HepG2 (cell line): ENCODE results near the gene KAZN. TPM values are rescaled to one million over a fixed set of nuclear protein-coding genes. Genes with fewer than 3 reads are reported as not detected.
A peak's percentile ranks its signal among the peaks of the same experiment; 100 is the strongest.

Source experiments
- ATAD3A ChIP-seq: sonication (generic); formaldehyde crosslinking; IDR thresholded peaks from 2 replicates; pipeline ENCODE4 v1.4.0; 2020; ENCODE audit warnings: missing genetic modification reagents
- KDM3A ChIP-seq: IDR thresholded peaks from 2 replicates; pipeline ENCODE4 v1.6.1; 2018; ENCODE audit warnings: low read depth, missing compliant biosample characterization
- NCOA2 ChIP-seq: sonication (generic); formaldehyde crosslinking; IDR thresholded peaks from 2 replicates; pipeline ENCODE4 v1.8.0; 2022; ENCODE audit warnings: inconsistent platforms
- PRDM10 ChIP-seq: sonication (generic); formaldehyde crosslinking; IDR thresholded peaks from 2 replicates; pipeline ENCODE4 v1.4.0; 2020; ENCODE audit warnings: low read depth, missing genetic modification reagents
- RFXAP ChIP-seq: sonication (generic); formaldehyde crosslinking; IDR thresholded peaks from 2 replicates; pipeline ENCODE4 v1.4.0; 2020; ENCODE audit warnings: missing genetic modification reagents, borderline replicate concordance
- ZFP41 ChIP-seq: sonication (generic); formaldehyde crosslinking; IDR thresholded peaks from 2 replicates; pipeline ENCODE4 v1.4.0; 2020; ENCODE audit warnings: mild to moderate bottlenecking, missing genetic modification reagents, borderline replicate concordance
- ZHX1 ChIP-seq: sonication (generic); formaldehyde crosslinking; IDR thresholded peaks from 2 replicates; pipeline ENCODE4 v1.8.1; 2022; ENCODE audit warnings: low read depth, mild to moderate bottlenecking, missing genetic modification reagents
- ZNF263 ChIP-seq: sonication (generic); formaldehyde crosslinking; IDR thresholded peaks from 2 replicates; pipeline ENCODE4 v1.4.0; 2020; ENCODE audit warnings: missing genetic modification reagents
- ZNF34 ChIP-seq: sonication (generic); formaldehyde crosslinking; IDR thresholded peaks from 2 replicates; pipeline ENCODE4 v1.4.0; 2020; ENCODE audit warnings: mild to moderate bottlenecking, missing genetic modification reagents, borderline replicate concordance
- ZNF350 ChIP-seq: sonication (generic); formaldehyde crosslinking; IDR thresholded peaks from 2 replicates; pipeline ENCODE4 v1.4.0; 2020; ENCODE audit warnings: mild to moderate bottlenecking, low read depth, missing genetic modification reagents, borderline replicate concordance
- ZNF7 ChIP-seq: IDR thresholded peaks from 2 replicates; pipeline ENCODE4 v1.6.1; 2016; ENCODE audit warnings: missing biosample characterization, missing genetic modification reagents
- ZNF746 ChIP-seq: sonication (generic); formaldehyde crosslinking; IDR thresholded peaks from 2 replicates; pipeline ENCODE4 v1.8.0; 2022; ENCODE audit warnings: mild to moderate bottlenecking, missing genetic modification reagents
- ZNF768 ChIP-seq: sonication (generic); formaldehyde crosslinking; IDR thresholded peaks from 2 replicates; pipeline ENCODE4 v1.4.0; 2020; ENCODE audit warnings: missing genetic modification reagents
- ZNF772 ChIP-seq: sonication (generic); formaldehyde crosslinking; IDR thresholded peaks from 2 replicates; pipeline ENCODE4 v1.5.0; 2020; ENCODE audit warnings: mild to moderate bottlenecking, missing genetic modification reagents
- ZNF83 ChIP-seq: sonication (generic); formaldehyde crosslinking; IDR thresholded peaks from 2 replicates; pipeline ENCODE4 v1.4.0; 2020; ENCODE audit warnings: missing genetic modification reagents, mild to moderate bottlenecking, borderline replicate concordance
- polyA plus RNA-seq, 8 experiments: library from polyadenylated mRNA; depleted of rRNA in 3 of 8; stranded (reverse) in 7 of 8; unstranded in 1 of 8; fragments of >200 nt; fragmentation: Illumina TruSeq in 4 of 8; extraction: Trizol in 4 of 8; gene quantifications; 2 replicates each; pipeline versions ENCODE4 v1.2.1 to v1.2.3, GENCODE V29; 2011 to 2016; ENCODE audit warnings: low read depth in 4 of 8, missing spikeins in 1 of 8, mixed read lengths in 1 of 8; ENCODE audit not compliant: insufficient read depth in 1 of 8
- total RNA-seq, 5 experiments: library from RNA; depleted of rRNA; stranded (reverse); fragments of >200 nt; fragmentation: Illumina TruSeq; extraction: Trizol; gene quantifications; 2 replicates each; pipeline ENCODE4 v1.2.3, GENCODE V29; 2016; ENCODE audit warnings: low read depth in 1 of 5
- TF ChIP-seq, protein P1 (sequence below): sonication (generic); formaldehyde crosslinking; IDR thresholded peaks from 2 replicates; pipeline ENCODE4 v1.8.1; 2023; ENCODE audit warnings: missing genetic modification reagents, mild to moderate bottlenecking, borderline replicate concordance
- TF ChIP-seq, protein P2 (sequence below): sonication (generic); formaldehyde crosslinking; IDR thresholded peaks from 2 replicates; pipeline ENCODE4 v1.4.0; 2020; ENCODE audit warnings: missing genetic modification reagents
- TF ChIP-seq, protein P3 (sequence below): sonication (generic); formaldehyde crosslinking; conservative IDR thresholded peaks from 2 replicates; pipeline ENCODE4 v1.5.0; 2020; ENCODE audit warnings: missing genetic modification reagents

The KAZN gene
- total and polyA plus RNA-seq, 2 of the 13 experiments (the other 11 are each of a cell fraction or from before 2014, with no cell fraction given): 10.4 to 13.5 TPM

DNA sequence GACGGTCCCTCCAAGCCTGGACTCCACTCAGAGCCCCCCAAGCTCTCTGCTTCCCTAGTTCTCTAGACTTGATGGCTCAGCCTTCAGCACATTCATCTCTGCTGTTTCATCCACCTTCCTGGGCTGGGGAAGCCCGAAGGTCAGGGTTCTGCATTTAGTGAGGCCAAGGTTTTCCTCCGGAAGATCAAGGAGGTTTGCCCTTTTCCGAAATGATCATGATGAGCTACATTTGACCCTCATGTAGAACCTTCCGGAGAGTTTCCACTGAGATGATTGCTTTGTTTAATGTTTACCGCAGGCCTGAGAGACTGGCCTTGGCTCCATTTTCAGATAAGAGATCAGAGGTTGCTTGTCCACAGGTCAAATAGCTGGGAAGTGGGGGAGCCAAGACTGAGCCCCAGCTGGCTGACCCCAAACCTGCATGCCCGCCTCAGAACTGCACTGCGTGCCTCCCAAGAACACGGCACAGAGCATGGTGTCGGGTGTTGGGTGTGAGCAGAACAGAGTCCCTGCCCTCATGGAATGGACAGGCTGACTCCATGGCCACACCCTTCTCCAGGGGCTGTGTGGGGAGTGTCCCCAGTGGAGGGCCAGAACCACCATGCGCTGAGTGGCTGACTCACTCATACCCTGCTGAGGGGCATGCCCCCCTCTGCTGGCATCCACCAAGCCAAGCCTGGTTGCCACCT is 354.3 kb downstream of the KAZN start (continued):
- TF ChIP-seq ZNF768 (CRISPR knock-in tag): peak; percentile 57
- no peak for TF ChIP-seq ZNF7 (CRISPR knock-in tag)
- peak; percentile 79 for TF ChIP-seq ZNF263 (CRISPR knock-in tag)
- peak; percentile 93 for TF ChIP-seq RFXAP (CRISPR knock-in tag)
- no peak for TF ChIP-seq ATAD3A (CRISPR knock-in tag)
- peak; percentile 98 for TF ChIP-seq NCOA2
- TF ChIP-seq, protein P1, sequence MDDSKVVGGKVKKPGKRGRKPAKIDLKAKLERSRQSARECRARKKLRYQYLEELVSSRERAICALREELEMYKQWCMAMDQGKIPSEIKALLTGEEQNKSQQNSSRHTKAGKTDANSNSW (CRISPR knock-in tag): no peak
- peak; percentile 85; the same call in 1 of the 2 replicates for TF ChIP-seq ZNF772 (CRISPR knock-in tag)
- peak; percentile 47; the same call in 1 of the 2 replicates for TF ChIP-seq ZNF83 (CRISPR knock-in tag)
- TF ChIP-seq ZNF34: no peak
- TF ChIP-seq ZFP41 (CRISPR knock-in tag): no peak
- peak; percentile 78 for TF ChIP-seq ZNF350 (CRISPR knock-in tag)
- TF ChIP-seq KDM3A (CRISPR knock-in tag): peak; percentile 71; the same call in 1 of the 2 replicates
- TF ChIP-seq ZNF746 (CRISPR knock-in tag): peak; percentile 78; the same call in 1 of the 2 replicates
- TF ChIP-seq, protein P2, sequence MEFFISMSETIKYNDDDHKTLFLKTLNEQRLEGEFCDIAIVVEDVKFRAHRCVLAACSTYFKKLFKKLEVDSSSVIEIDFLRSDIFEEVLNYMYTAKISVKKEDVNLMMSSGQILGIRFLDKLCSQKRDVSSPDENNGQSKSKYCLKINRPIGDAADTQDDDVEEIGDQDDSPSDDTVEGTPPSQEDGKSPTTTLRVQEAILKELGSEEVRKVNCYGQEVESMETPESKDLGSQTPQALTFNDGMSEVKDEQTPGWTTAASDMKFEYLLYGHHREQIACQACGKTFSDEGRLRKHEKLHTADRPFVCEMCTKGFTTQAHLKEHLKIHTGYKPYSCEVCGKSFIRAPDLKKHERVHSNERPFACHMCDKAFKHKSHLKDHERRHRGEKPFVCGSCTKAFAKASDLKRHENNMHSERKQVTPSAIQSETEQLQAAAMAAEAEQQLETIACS: no peak
- TF ChIP-seq ZHX1 (CRISPR knock-in tag): peak; percentile 63; the same call in 1 of the 2 replicates
- TF ChIP-seq, protein P3, sequence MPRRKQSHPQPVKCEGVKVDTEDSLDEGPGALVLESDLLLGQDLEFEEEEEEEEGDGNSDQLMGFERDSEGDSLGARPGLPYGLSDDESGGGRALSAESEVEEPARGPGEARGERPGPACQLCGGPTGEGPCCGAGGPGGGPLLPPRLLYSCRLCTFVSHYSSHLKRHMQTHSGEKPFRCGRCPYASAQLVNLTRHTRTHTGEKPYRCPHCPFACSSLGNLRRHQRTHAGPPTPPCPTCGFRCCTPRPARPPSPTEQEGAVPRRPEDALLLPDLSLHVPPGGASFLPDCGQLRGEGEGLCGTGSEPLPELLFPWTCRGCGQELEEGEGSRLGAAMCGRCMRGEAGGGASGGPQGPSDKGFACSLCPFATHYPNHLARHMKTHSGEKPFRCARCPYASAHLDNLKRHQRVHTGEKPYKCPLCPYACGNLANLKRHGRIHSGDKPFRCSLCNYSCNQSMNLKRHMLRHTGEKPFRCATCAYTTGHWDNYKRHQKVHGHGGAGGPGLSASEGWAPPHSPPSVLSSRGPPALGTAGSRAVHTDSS: no peak
- TF ChIP-seq PRDM10 (CRISPR knock-in tag): no peak
